Common myeloid progenitor, CD34-positive (primary cell): ENCODE data around the gene SWI5.

Experiments
- CTCF ChIA-PET: fragments of 350-600 bp; sonication (Branson Sonifier 250); formaldehyde crosslinking; loops from one replicate; lab custom pipeline; 2021; ENCODE audit warnings: antibody characterized with exemption; lab: Charles Lee
- POLR2A ChIA-PET: fragments of 350-600 bp; sonication (Branson Sonifier 250); formaldehyde crosslinking; loops from one replicate; lab custom pipeline; 2021; ENCODE audit warnings: antibody characterized with exemption; lab: Charles Lee
- DNase-seq, 3 donors: peaks; one replicate each; pipeline versions ENCODE4 v3.0.0 to v3.0.0-alpha.2; 2013
- H3K27ac ChIP-seq, 2 experiments: 1 replicate in 1 of 2; 2 replicates in 1 of 2; pipeline ENCODE4 v1.7.0; 2013; ENCODE audit warnings: inconsistent platforms in 2 of 2, low read length in 2 of 2, mild to moderate bottlenecking in 2 of 2, low read depth in 1 of 2, moderate library complexity in 1 of 2; ENCODE audit not compliant: severe bottlenecking in 2 of 2, insufficient read depth in 1 of 2, poor library complexity in 1 of 2
- H3K27me3 ChIP-seq, 5 experiments: replicated peaks in 2 of 5; 1 replicate in 3 of 5; 2 replicates in 2 of 5; pipeline versions ENCODE4 v1.6.1 to v1.7.0; 2013; ENCODE audit warnings: low read length in 4 of 5, mild to moderate bottlenecking in 2 of 5, moderate library complexity in 2 of 5, inconsistent platforms in 1 of 5; ENCODE audit not compliant: insufficient read depth in 5 of 5, control insufficient read depth in 4 of 5
- H3K36me3 ChIP-seq, 4 experiments: 1 replicate in 2 of 4; 2 replicates in 2 of 4; pipeline versions ENCODE4 v1.6.1 to v1.7.0; 2013; ENCODE audit warnings: low read length in 3 of 4, control low read depth in 1 of 4, mild to moderate bottlenecking in 1 of 4; ENCODE audit not compliant: control insufficient read depth in 4 of 4, insufficient read depth in 4 of 4
- H3K4me1 ChIP-seq, 4 experiments: 1 replicate in 3 of 4; 2 replicates in 1 of 4; pipeline versions ENCODE4 v1.6.1 to v1.7.1; 2013; ENCODE audit warnings: low read length in 3 of 4, mild to moderate bottlenecking in 3 of 4, control low read depth in 1 of 4, inconsistent platforms in 1 of 4, moderate library complexity in 1 of 4; ENCODE audit not compliant: control insufficient read depth in 4 of 4, insufficient read depth in 4 of 4; ENCODE audit errors: control extremely low read depth in 1 of 4
- H3K4me3 ChIP-seq, 7 experiments: 1 replicate in 4 of 7; 2 replicates in 3 of 7; pipeline versions ENCODE4 v1.5.1 to v1.7.0; 2013; ENCODE audit warnings: mild to moderate bottlenecking in 7 of 7, low read length in 6 of 7, moderate library complexity in 6 of 7, inconsistent platforms in 2 of 7, low read depth in 2 of 7, control low read depth in 1 of 7; ENCODE audit not compliant: insufficient read depth in 4 of 7, control insufficient read depth in 1 of 7; ENCODE audit errors: extremely low read depth in 1 of 7
- H3K9me3 ChIP-seq, 5 experiments: 1 replicate in 4 of 5; 2 replicates in 1 of 5; pipeline versions ENCODE4 v1.6.1 to v1.7.1; 2013; ENCODE audit warnings: low read length in 4 of 5, mild to moderate bottlenecking in 2 of 5, inconsistent platforms in 1 of 5, low read depth in 1 of 5, moderate library complexity in 1 of 5; ENCODE audit not compliant: control insufficient read depth in 4 of 5, insufficient read depth in 2 of 5; ENCODE audit errors: control extremely low read depth in 1 of 5
- WGBS: methylation state at CpG from one replicate; pipeline ENCODE4 v1.1.5; 2013; ENCODE audit not compliant: insufficient coverage; 5-methylcytosine and 5-hydroxymethylcytosine counted together

SWI5 gene

GRCh38 chr9:128252317-128253139 is 23.5 kb upstream of the SWI5 start:
- Histone ChIP-seq H3K4me3 (no peak overlapping the region), H3K36me3 (peaks cover 2 to 11% (median 5%) of the 10 kb centered on the region in 4 experiments), H3K27ac (no peak overlapping the region), H3K27me3 (no peaks in the 10 kb centered on the region), H3K4me1 (peaks cover 0 to 22% (median 15%) of the 10 kb centered on the region in 4 experiments), H3K9me3 (no peaks in the 10 kb centered on the region)
- WGBS: 99% methylated on average over 23 of the region's 25 CpGs
- ChIA-PET POLR2A (no interaction called here), CTCF (interaction anchor here (1.0 to 1.7 kb wide), 4 partner anchors 10 to 83 kb away, joined by 3 to 6 read pairs (median 5); no protein-coding TSS in a partner anchor)
- no peak for DNase-seq

- Histone ChIP-seq H3K9me3 (no peaks in the 10 kb centered on the region), H3K4me1 (peaks cover 0 to 22% (median 15%) of the 10 kb centered on the region in 4 experiments), H3K27me3 (no peaks in the 10 kb centered on the region), H3K36me3 (peaks cover 2 to 19% (median 9%) of the 10 kb centered on the region in 4 experiments), H3K27ac (no peak overlapping the region), H3K4me3 (no peak overlapping the region)
- DNase-seq: no peak
- ChIA-PET POLR2A (no interaction called here), CTCF (interaction anchor here (1.4 to 1.8 kb wide), 3 partner anchors 9 to 14 kb away, joined by 4 to 6 read pairs (median 4); no protein-coding TSS in a partner anchor)
- 93% methylated on average over 25 of the region's 31 CpGs for WGBS
These were observed 22.7 kb upstream of the SWI5 start for GRCh38 chr9:128253140-128253990.

GRCh38 chr9:128253991-128254346 is 22.1 kb upstream of the SWI5 start:
- Histone ChIP-seq H3K27ac (no peak overlapping the region), H3K4me1 (peaks cover 0 to 22% (median 15%) of the 10 kb centered on the region in 4 experiments), H3K36me3 (peaks cover 2 to 25% (median 13%) of the 10 kb centered on the region in 4 experiments), H3K27me3 (no peaks in the 10 kb centered on the region), H3K9me3 (no peaks in the 10 kb centered on the region), H3K4me3 (no peak overlapping the region)
- 100% methylated on average over 7 of the region's 7 CpGs for WGBS
- DNase-seq: no peak
- POLR2A ChIA-PET: no interaction called here
- CTCF ChIA-PET: interaction anchor here (1.8 to 1.9 kb wide), 2 partner anchors 9 to 35 kb away, joined by 4 to 6 read pairs; no protein-coding TSS in a partner anchor

GRCh38 chr9:128254362-128254761 is 21.7 kb upstream of the SWI5 start:
- H3K4me1 ChIP-seq: peaks cover 0 to 22% (median 15%) of the 10 kb centered on the region in 4 experiments
- no peaks in the 10 kb centered on the region for H3K27me3 ChIP-seq
- H3K36me3 ChIP-seq: peaks cover 2 to 29% (median 16%) of the 10 kb centered on the region in 4 experiments
- WGBS: 99% methylated on average over 13 of the region's 20 CpGs
- no peak for DNase-seq
- ChIA-PET POLR2A (no interaction called here), CTCF (interaction anchor here (0.8 to 1.9 kb wide), 4 partner anchors 8 to 35 kb away, joined by 3 to 6 read pairs (median 4); no protein-coding TSS in a partner anchor)
- no peak overlapping the region for H3K27ac ChIP-seq
- no peaks in the 10 kb centered on the region for H3K9me3 ChIP-seq
- no peak overlapping the region for H3K4me3 ChIP-seq

GRCh38 chr9:128254855-128255759 is 21.0 kb upstream of the SWI5 start:
- peak; percentile 52 to 73 (median 66) for DNase-seq
- Histone ChIP-seq H3K27me3 (no peaks in the 10 kb centered on the region), H3K9me3 (no peaks in the 10 kb centered on the region), H3K4me1 (peaks cover 0 to 16% (median 9%) of the 10 kb centered on the region in 4 experiments), H3K36me3 (peaks cover 3 to 36% (median 23%) of the 10 kb centered on the region in 4 experiments), H3K27ac (no peak overlapping the region), H3K4me3 (no peak overlapping the region)
- 81% methylated on average over 15 of the region's 18 CpGs for WGBS
- POLR2A ChIA-PET: interaction anchor here (0.6 kb wide), 1 partner anchor 47 kb away, joined by 3 read pairs; no protein-coding TSS in a partner anchor
- CTCF ChIA-PET: interaction anchor here (0.8 to 1.9 kb wide), 10 partner anchors 8 to 58 kb away, joined by 3 to 6 read pairs (median 3); no protein-coding TSS in a partner anchor
